ENCODE data around the gene ATIC.

DNA sequence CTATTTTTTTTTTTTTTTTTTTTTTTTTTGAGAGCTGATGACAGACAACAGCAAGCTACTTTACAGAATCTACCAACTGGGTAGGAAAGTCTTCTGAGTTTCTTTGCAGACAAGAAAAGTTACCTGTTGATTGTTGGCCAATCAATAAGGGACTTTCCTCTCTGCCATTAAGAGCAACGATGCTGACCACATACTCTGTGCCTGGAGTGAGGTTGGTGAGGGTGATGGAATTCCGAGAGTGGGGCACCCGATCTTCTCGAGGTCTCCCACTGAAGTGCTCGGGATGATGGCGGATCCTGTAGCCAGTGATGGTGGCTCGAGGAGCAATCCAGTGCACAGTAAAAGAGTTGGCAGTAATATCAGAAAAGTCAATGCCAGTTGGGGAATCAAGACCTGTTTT, 74.7 kb downstream of the ATIC start:
- TF ChIP-seq, protein P1, sequence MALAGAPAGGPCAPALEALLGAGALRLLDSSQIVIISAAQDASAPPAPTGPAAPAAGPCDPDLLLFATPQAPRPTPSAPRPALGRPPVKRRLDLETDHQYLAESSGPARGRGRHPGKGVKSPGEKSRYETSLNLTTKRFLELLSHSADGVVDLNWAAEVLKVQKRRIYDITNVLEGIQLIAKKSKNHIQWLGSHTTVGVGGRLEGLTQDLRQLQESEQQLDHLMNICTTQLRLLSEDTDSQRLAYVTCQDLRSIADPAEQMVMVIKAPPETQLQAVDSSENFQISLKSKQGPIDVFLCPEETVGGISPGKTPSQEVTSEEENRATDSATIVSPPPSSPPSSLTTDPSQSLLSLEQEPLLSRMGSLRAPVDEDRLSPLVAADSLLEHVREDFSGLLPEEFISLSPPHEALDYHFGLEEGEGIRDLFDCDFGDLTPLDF (CRISPR knock-in tag; IDR thresholded peaks at IDR 0.05), result no peak
- TF ChIP-seq, protein P2, sequence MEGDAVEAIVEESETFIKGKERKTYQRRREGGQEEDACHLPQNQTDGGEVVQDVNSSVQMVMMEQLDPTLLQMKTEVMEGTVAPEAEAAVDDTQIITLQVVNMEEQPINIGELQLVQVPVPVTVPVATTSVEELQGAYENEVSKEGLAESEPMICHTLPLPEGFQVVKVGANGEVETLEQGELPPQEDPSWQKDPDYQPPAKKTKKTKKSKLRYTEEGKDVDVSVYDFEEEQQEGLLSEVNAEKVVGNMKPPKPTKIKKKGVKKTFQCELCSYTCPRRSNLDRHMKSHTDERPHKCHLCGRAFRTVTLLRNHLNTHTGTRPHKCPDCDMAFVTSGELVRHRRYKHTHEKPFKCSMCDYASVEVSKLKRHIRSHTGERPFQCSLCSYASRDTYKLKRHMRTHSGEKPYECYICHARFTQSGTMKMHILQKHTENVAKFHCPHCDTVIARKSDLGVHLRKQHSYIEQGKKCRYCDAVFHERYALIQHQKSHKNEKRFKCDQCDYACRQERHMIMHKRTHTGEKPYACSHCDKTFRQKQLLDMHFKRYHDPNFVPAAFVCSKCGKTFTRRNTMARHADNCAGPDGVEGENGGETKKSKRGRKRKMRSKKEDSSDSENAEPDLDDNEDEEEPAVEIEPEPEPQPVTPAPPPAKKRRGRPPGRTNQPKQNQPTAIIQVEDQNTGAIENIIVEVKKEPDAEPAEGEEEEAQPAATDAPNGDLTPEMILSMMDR (IDR thresholded peaks at IDR 0.05), result no peak
- TF ChIP-seq TCF7 (CRISPR knock-in tag; IDR thresholded peaks at IDR 0.05; ENCODE audit: low read depth) (no peak), CREM (CRISPR knock-in tag; IDR thresholded peaks at IDR 0.05) (no peak), RELA (CRISPR knock-in tag; IDR thresholded peaks at IDR 0.05; ENCODE audit: borderline replicate concordance) (no peak), NR1H2 (CRISPR knock-in tag; IDR thresholded peaks at IDR 0.05) (no peak), ATF1 (CRISPR knock-in tag; IDR thresholded peaks at IDR 0.05) (no peak)
- TF ChIP-seq, protein P3, sequence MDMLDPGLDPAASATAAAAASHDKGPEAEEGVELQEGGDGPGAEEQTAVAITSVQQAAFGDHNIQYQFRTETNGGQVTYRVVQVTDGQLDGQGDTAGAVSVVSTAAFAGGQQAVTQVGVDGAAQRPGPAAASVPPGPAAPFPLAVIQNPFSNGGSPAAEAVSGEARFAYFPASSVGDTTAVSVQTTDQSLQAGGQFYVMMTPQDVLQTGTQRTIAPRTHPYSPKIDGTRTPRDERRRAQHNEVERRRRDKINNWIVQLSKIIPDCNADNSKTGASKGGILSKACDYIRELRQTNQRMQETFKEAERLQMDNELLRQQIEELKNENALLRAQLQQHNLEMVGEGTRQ (CRISPR knock-in tag; IDR thresholded peaks at IDR 0.05), result no peak
- TF ChIP-seq, protein P4, sequence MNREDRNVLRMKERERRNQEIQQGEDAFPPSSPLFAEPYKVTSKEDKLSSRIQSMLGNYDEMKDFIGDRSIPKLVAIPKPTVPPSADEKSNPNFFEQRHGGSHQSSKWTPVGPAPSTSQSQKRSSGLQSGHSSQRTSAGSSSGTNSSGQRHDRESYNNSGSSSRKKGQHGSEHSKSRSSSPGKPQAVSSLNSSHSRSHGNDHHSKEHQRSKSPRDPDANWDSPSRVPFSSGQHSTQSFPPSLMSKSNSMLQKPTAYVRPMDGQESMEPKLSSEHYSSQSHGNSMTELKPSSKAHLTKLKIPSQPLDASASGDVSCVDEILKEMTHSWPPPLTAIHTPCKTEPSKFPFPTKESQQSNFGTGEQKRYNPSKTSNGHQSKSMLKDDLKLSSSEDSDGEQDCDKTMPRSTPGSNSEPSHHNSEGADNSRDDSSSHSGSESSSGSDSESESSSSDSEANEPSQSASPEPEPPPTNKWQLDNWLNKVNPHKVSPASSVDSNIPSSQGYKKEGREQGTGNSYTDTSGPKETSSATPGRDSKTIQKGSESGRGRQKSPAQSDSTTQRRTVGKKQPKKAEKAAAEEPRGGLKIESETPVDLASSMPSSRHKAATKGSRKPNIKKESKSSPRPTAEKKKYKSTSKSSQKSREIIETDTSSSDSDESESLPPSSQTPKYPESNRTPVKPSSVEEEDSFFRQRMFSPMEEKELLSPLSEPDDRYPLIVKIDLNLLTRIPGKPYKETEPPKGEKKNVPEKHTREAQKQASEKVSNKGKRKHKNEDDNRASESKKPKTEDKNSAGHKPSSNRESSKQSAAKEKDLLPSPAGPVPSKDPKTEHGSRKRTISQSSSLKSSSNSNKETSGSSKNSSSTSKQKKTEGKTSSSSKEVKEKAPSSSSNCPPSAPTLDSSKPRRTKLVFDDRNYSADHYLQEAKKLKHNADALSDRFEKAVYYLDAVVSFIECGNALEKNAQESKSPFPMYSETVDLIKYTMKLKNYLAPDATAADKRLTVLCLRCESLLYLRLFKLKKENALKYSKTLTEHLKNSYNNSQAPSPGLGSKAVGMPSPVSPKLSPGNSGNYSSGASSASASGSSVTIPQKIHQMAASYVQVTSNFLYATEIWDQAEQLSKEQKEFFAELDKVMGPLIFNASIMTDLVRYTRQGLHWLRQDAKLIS (CRISPR knock-in tag; IDR thresholded peaks at IDR 0.05; ENCODE audit: borderline replicate concordance), result no peak
- TF ChIP-seq, protein P5, sequence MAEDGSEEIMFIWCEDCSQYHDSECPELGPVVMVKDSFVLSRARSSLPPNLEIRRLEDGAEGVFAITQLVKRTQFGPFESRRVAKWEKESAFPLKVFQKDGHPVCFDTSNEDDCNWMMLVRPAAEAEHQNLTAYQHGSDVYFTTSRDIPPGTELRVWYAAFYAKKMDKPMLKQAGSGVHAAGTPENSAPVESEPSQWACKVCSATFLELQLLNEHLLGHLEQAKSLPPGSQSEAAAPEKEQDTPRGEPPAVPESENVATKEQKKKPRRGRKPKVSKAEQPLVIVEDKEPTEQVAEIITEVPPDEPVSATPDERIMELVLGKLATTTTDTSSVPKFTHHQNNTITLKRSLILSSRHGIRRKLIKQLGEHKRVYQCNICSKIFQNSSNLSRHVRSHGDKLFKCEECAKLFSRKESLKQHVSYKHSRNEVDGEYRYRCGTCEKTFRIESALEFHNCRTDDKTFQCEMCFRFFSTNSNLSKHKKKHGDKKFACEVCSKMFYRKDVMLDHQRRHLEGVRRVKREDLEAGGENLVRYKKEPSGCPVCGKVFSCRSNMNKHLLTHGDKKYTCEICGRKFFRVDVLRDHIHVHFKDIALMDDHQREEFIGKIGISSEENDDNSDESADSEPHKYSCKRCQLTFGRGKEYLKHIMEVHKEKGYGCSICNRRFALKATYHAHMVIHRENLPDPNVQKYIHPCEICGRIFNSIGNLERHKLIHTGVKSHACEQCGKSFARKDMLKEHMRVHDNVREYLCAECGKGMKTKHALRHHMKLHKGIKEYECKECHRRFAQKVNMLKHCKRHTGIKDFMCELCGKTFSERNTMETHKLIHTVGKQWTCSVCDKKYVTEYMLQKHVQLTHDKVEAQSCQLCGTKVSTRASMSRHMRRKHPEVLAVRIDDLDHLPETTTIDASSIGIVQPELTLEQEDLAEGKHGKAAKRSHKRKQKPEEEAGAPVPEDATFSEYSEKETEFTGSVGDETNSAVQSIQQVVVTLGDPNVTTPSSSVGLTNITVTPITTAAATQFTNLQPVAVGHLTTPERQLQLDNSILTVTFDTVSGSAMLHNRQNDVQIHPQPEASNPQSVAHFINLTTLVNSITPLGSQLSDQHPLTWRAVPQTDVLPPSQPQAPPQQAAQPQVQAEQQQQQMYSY (CRISPR knock-in tag; IDR thresholded peaks at IDR 0.05), result no peak
